Neutrophil (primary cell): Measurements from ENCODE around the gene RBMS1.

ENCODE experiments used
- H3K27ac ChIP-seq: fragments of 200-600 bp; sonication (generic); 2 replicates; pipeline ENCODE4 v1.5.1; 2016; ENCODE audit warnings: mild to moderate bottlenecking, moderate library complexity
- H3K27me3 ChIP-seq: fragments of 200-600 bp; sonication (generic); 2 replicates; pipeline ENCODE4 v1.6.0; 2016; ENCODE audit warnings: mild to moderate bottlenecking
- H3K36me3 ChIP-seq: fragments of 200-600 bp; sonication (generic); 2 replicates; pipeline ENCODE4 v1.5.1; 2017
- H3K4me1 ChIP-seq, 2 experiments: fragments of 200-600 bp in 1 of 2; sonication (generic) in 1 of 2; 1 replicate in 1 of 2; 2 replicates in 1 of 2; pipeline versions ENCODE4 v1.5.1 to v1.6.1; 2013 to 2016; ENCODE audit warnings: low read depth in 1 of 2, low read length in 1 of 2, mild to moderate bottlenecking in 1 of 2, moderate library complexity in 1 of 2; ENCODE audit not compliant: control insufficient read depth in 1 of 2, insufficient read depth in 1 of 2
- H3K4me3 ChIP-seq, 2 experiments: fragments of 200-600 bp in 1 of 2; sonication (generic) in 1 of 2; 1 replicate in 1 of 2; 2 replicates in 1 of 2; pipeline ENCODE4 v1.5.1; 2013 to 2016; ENCODE audit warnings: low read depth in 1 of 2, low read length in 1 of 2, mild to moderate bottlenecking in 1 of 2, moderate library complexity in 1 of 2
- H3K9me3 ChIP-seq: fragments of 200-600 bp; sonication (generic); 2 replicates; pipeline ENCODE4 v1.5.1; 2016
- TF ChIP-seq, protein P1 (sequence below): fragments of 200-600 bp; sonication (generic); IDR thresholded peaks from 2 replicates; pipeline ENCODE4 v1.5.1; 2016; ENCODE audit warnings: antibody characterized with exemption

RBMS1 gene

DNA sequence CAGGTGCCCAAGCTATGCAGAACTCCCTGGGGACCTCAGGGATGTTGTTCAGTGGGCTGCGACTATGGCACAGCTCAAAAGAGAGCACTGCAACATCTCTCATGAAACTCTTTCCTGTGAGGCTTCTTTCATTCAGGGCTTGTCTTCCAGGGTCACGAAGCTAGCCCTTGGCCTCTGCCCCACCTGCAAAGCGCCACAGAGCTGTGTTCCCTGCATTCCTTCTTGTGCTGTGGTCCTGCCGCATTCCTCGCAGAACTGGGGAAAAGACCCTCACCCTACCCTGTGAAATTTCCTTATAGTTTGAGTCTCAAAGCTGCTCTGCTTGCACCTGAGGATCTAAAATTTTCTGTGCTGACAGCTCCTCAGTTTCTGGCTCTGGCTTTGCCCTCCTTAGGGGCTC, 267.2 kb downstream of the RBMS1 start:
- Histone ChIP-seq H3K27ac (no peak overlapping the region), H3K27me3 (no peaks in the 10 kb centered on the region), H3K4me3 (no peak overlapping the region), H3K4me1 (no peaks in the 10 kb centered on the region), H3K9me3 (no peaks in the 10 kb centered on the region), H3K36me3 (no peaks in the 10 kb centered on the region)
- TF ChIP-seq, protein P1, sequence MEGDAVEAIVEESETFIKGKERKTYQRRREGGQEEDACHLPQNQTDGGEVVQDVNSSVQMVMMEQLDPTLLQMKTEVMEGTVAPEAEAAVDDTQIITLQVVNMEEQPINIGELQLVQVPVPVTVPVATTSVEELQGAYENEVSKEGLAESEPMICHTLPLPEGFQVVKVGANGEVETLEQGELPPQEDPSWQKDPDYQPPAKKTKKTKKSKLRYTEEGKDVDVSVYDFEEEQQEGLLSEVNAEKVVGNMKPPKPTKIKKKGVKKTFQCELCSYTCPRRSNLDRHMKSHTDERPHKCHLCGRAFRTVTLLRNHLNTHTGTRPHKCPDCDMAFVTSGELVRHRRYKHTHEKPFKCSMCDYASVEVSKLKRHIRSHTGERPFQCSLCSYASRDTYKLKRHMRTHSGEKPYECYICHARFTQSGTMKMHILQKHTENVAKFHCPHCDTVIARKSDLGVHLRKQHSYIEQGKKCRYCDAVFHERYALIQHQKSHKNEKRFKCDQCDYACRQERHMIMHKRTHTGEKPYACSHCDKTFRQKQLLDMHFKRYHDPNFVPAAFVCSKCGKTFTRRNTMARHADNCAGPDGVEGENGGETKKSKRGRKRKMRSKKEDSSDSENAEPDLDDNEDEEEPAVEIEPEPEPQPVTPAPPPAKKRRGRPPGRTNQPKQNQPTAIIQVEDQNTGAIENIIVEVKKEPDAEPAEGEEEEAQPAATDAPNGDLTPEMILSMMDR = no peak

DNA sequence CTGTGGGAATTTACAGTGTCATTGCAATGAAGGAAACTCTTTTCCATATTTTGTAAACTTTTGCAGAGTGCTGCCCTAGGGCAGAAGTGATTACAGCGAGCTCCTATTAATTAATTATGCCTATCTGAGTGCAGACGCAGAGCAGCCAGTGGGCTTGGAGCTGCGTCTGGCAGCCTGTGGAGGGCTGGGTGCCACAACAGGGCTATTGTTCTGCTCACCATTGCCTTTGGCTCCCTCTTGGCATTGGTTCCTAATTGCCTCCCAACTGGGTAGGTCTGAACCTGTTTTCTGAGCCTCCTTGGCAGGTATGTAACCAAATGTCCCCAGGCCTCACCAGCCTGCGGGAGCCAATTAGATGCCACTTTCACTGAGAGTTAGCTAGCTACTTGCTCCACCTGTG, 267.9 kb downstream of the RBMS1 start:
- TF ChIP-seq, protein P1 = no peak
- no peaks in the 10 kb centered on the region for H3K9me3 ChIP-seq
- H3K27ac ChIP-seq = no peak overlapping the region
- no peak overlapping the region for H3K4me3 ChIP-seq
- H3K4me1 ChIP-seq = no peaks in the 10 kb centered on the region
- no peaks in the 10 kb centered on the region for H3K27me3 ChIP-seq
- no peaks in the 10 kb centered on the region for H3K36me3 ChIP-seq

DNA sequence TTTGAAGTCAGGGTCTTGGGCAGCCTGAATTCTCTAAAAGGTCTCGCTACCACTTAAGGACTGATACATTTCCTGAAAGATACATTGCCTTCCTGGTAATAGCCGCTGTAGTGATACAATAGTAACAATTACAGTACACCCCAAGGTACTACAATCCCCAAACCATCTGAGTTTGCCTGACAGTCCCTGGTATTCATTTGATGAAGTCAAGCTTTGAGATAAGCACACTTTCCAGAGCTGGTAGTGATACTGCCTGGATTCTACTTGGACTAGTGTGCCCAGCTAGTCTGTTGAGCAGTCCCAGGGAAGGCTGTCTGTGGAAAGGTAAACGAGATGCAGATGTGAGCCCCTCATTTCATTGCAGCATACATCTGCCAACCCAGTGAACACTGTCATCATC, 269.1 kb downstream of the RBMS1 start:
- Histone ChIP-seq H3K27ac (no peak overlapping the region), H3K4me1 (no peaks in the 10 kb centered on the region), H3K9me3 (no peaks in the 10 kb centered on the region), H3K4me3 (no peak overlapping the region), H3K36me3 (no peaks in the 10 kb centered on the region), H3K27me3 (no peaks in the 10 kb centered on the region)
- TF ChIP-seq, protein P1 = no peak

DNA sequence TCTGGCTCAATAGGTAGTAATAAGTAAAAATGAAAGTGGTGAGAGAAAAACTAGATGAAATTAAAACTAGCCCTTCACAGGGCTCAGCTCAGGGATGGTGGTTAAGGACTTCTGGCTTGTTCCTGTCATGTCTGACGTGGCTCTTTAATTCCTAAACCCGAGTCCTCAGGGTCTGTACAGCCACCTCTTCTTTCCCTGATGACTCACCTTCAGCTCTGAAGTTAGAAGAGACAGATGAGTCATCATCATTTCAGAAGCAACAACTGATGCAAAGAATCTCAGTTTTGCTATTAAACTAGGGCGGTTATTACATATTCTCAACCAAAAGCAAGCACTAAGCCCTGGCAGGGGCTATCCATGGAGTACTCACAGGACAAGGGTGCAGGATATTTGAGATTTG, 269.5 kb downstream of the RBMS1 start:
- H3K27ac ChIP-seq = no peak overlapping the region
- H3K9me3 ChIP-seq = no peaks in the 10 kb centered on the region
- H3K4me1 ChIP-seq = no peaks in the 10 kb centered on the region
- TF ChIP-seq, protein P1 = no peak
- no peak overlapping the region for H3K4me3 ChIP-seq
- H3K36me3 ChIP-seq = no peaks in the 10 kb centered on the region
- no peaks in the 10 kb centered on the region for H3K27me3 ChIP-seq

DNA sequence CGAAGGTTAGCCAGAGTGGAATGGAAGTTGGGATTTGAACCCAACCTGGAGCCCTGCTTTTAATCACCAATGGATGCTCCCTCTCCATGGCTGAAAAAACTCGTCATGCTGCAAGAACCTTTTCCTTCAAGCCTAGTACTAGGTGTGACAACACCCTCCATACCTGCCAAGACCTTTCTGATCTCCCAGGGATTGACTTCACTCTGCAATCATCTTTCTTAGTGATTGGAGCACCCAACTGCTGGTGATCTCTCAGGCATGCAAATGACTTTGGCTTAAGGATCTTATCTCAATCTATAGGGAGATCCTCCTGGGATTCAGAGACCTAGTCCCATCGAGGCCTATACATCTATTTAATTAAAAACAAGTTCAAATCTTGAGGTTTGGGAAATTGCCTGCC, 270.0 kb downstream of the RBMS1 start:
- H3K4me3 ChIP-seq = no peak overlapping the region
- H3K4me1 ChIP-seq = no peaks in the 10 kb centered on the region
- no peaks in the 10 kb centered on the region for H3K36me3 ChIP-seq
- TF ChIP-seq, protein P1 = no peak
- H3K9me3 ChIP-seq = no peaks in the 10 kb centered on the region
- no peaks in the 10 kb centered on the region for H3K27me3 ChIP-seq
- H3K27ac ChIP-seq = no peak overlapping the region
